K562 (cell line): Measurements from ENCODE around the gene PIK3R2. TPM values are rescaled to one million over a fixed set of nuclear protein-coding genes. Genes with fewer than 3 reads are reported as not detected.

Experiments
- BRD4 ChIP-seq: fragments of 200-600 bp; sonication (generic); IDR thresholded peaks from 2 replicates; pipeline ENCODE4 v1.6.1; 2017; ENCODE audit warnings: inconsistent platforms
- CBX1 ChIP-seq: sonication (generic); IDR thresholded peaks from 2 replicates; pipeline ENCODE4 v1.6.1; 2016; ENCODE audit warnings: antibody characterized with exemption, low read depth, mild to moderate bottlenecking
- EP400 ChIP-seq: fragments of 450-650 bp; IDR thresholded peaks from 2 replicates; pipeline ENCODE4 v1.6.1; 2017; ENCODE audit warnings: antibody characterized with exemption, mild to moderate bottlenecking, moderate library complexity
- GTF2A2 ChIP-seq: IDR thresholded peaks from 2 replicates; pipeline ENCODE4 v1.6.1; 2016; ENCODE audit warnings: mild to moderate bottlenecking, missing genetic modification characterization, missing compliant biosample characterization
- HMG20A ChIP-seq: fragments of 450-650 bp; formaldehyde crosslinking; conservative IDR thresholded peaks from 2 replicates; pipeline ENCODE4 v1.4.0; 2020; ENCODE audit warnings: mild to moderate bottlenecking, mixed read lengths
- MLX ChIP-seq, 2 experiments: fragments of 450-650 bp in 1 of 2; sonication (generic) in 1 of 2; formaldehyde crosslinking; conservative IDR thresholded peaks; 2 replicates each; pipeline versions ENCODE4 v1.4.0 to v1.8.1; 2020 to 2022; ENCODE audit warnings: mild to moderate bottlenecking in 1 of 2, missing genetic modification reagents in 1 of 2
- MTA1 ChIP-seq: fragments of 450-650 bp; IDR thresholded peaks from 2 replicates; pipeline ENCODE4 v1.6.1; 2017; ENCODE audit warnings: borderline replicate concordance
- NKRF ChIP-seq: fragments of 450-650 bp; IDR thresholded peaks from 2 replicates; pipeline ENCODE4 v1.6.1; 2016; ENCODE audit warnings: borderline replicate concordance
- NR1H2 ChIP-seq: sonication (generic); formaldehyde crosslinking; IDR thresholded peaks from 2 replicates; pipeline ENCODE4 v1.4.0; 2020; ENCODE audit warnings: mild to moderate bottlenecking, missing genetic modification reagents
- REST ChIP-seq, 2 experiments: fragments of 450-650 bp; formaldehyde crosslinking in 1 of 2; IDR thresholded peaks; 2 replicates each; pipeline versions ENCODE4 v1.4.0 to v1.6.1; 2014 to 2020; ENCODE audit warnings: mild to moderate bottlenecking in 2 of 2, borderline replicate concordance in 1 of 2, low read depth in 1 of 2
- SMAD3 ChIP-seq: fragments of 450-650 bp; formaldehyde crosslinking; conservative IDR thresholded peaks from 2 replicates; pipeline ENCODE4 v1.4.0; 2020; ENCODE audit warnings: mild to moderate bottlenecking
- SP1 ChIP-seq: sonication (generic); formaldehyde crosslinking; IDR thresholded peaks from 2 replicates; pipeline ENCODE4 v1.8.1; 2022; ENCODE audit warnings: mild to moderate bottlenecking, missing genetic modification reagents
- TAF15 ChIP-seq: fragments of 200-400 bp; formaldehyde crosslinking; IDR thresholded peaks from 2 replicates; pipeline ENCODE4 v1.6.1; 2017; ENCODE audit warnings: mild to moderate bottlenecking, low read depth, low read length, moderate library complexity
- ZBTB7A ChIP-seq: IDR thresholded peaks from 2 replicates; pipeline ENCODE4 v1.6.1; 2011; ENCODE audit warnings: low read depth, mild to moderate bottlenecking, low read length, moderate library complexity, borderline replicate concordance; ENCODE audit not compliant: control insufficient read depth
- ZNF134 ChIP-seq: fragments of 250-450 bp; sonication (Bioruptor Pico); conservative IDR thresholded peaks from 2 replicates; pipeline ENCODE4 v1.4.0; 2020
- ZNF143 ChIP-seq: sonication (generic); formaldehyde crosslinking; IDR thresholded peaks from 2 replicates; pipeline ENCODE4 v1.9.0; 2022; ENCODE audit warnings: mild to moderate bottlenecking, missing genetic modification reagents
- ZNF197 ChIP-seq: fragments of 200-800 bp; sonication (Bioruptor generic); IDR thresholded peaks from 2 replicates; pipeline ENCODE4 v1.6.1; 2016; ENCODE audit warnings: low read depth, missing genetic modification characterization, missing compliant biosample characterization
- ZNF311 ChIP-seq: fragments of 250-450 bp; sonication (Bioruptor Pico); IDR thresholded peaks from 2 replicates; pipeline ENCODE4 v1.4.0; 2020; ENCODE audit warnings: mild to moderate bottlenecking, moderate library complexity
- ZNF778 ChIP-seq: fragments of 450-650 bp; formaldehyde crosslinking; IDR thresholded peaks from 2 replicates; pipeline ENCODE4 v1.4.0; 2020; ENCODE audit warnings: mild to moderate bottlenecking, moderate library complexity
- polyA plus RNA-seq, 8 experiments: library from polyadenylated mRNA; depleted of rRNA in 4 of 8; stranded (reverse) in 5 of 8; unstranded in 3 of 8; fragments of >200 nt; fragmentation: Nextera tagmentation in 2 of 8; fragmentation: Illumina TruSeq in 1 of 8; extraction: Ambion mirVana in 2 of 8; extraction: Trizol in 1 of 8; gene quantifications; 2 replicates each; pipeline versions ENCODE4 v1.2.1 to v1.2.3, GENCODE V29; 2011 to 2014; ENCODE audit warnings: inconsistent platforms in 1 of 8, missing spikeins in 1 of 8
- total RNA-seq, 7 experiments: library from RNA; depleted of rRNA in 6 of 7; stranded (reverse); fragments of >200 nt in 6 of 7; fragmentation: Illumina TruSeq in 2 of 7; extraction: Trizol in 2 of 7; gene quantifications; 2 replicates each; pipeline versions ENCODE4 v1.2.1 to v1.2.3, GENCODE V29; 2011 to 2021; ENCODE audit warnings: low replicate concordance in 1 of 7

Gene PIK3R2
- total and polyA plus RNA-seq, 9 of the 15 experiments (the other 6 are each of a cell fraction or from before 2014, with no cell fraction given) = 0.39 to 37.9 (median 5.3) TPM

GRCh38 chr19:18157465-18158063, 4.6 kb downstream of the PIK3R2 start (continued):
- TF ChIP-seq REST (IDR thresholded peaks at IDR 0.05; ENCODE audit: borderline replicate concordance) (no peak), REST (CRISPR knock-in tag; IDR thresholded peaks at IDR 0.05; ENCODE audit: low read depth) (no peak), ZNF134 (CRISPR knock-in tag) (no peak), NR1H2 (CRISPR knock-in tag) (no peak), ZNF311 (CRISPR knock-in tag) (no peak), SMAD3 (no peak), EP400 (0 out of 2 replicates have a peak, but pooled peaks have one; percentile 25), SP1 (CRISPR knock-in tag) (0 out of 2 replicates have a peak, but pooled peaks have one; percentile 12), HMG20A (CRISPR knock-in tag) (no peak), BRD4 (no peak), ZBTB7A (peak; percentile 18; the same call in 1 of the 2 replicates), MLX (CRISPR knock-in tag; conservative IDR thresholded peaks at IDR 0.05) (no peak), ZNF143 (CRISPR knock-in tag) (peak; percentile 43; the same call in 1 of the 2 replicates), CBX1 (no peak), MTA1 (no peak), ZNF197 (CRISPR knock-in tag) (no peak), TAF15 (no peak), GTF2A2 (tag) (no peak), ZNF778 (CRISPR knock-in tag) (no peak), NKRF (no peak)
